ENCODE results near the gene KCTD13. TPM values are rescaled to one million over a fixed set of nuclear protein-coding genes. Genes with fewer than 3 reads are reported as not detected.

KCTD13 gene
- total and polyA plus RNA-seq, 2 of the 8 experiments (the other 6 are each of a cell fraction or from before 2014, with no cell fraction given): 9.2 to 10.8 TPM

GRCh38 chr16:29940656-29941055 is 14.6 kb upstream of the KCTD13 start:
- peaks cover 0 to 3% (median 0%) of the 10 kb centered on the region in 4 experiments; a peak in 1 of 7 replicates for H3K27me3 ChIP-seq (replicated peaks in 1 of 4; ENCODE audit: control insufficient read depth in 3 of 4, extremely low read depth in 1 of 4, insufficient read depth in 3 of 4, low read length in 3 of 4)
- H3K36me3 ChIP-seq (ENCODE audit: control insufficient read depth in 2 of 4, insufficient read depth in 4 of 4, low read length in 3 of 4): no peaks in the 10 kb centered on the region
- no peak overlapping the region for H2AK5ac ChIP-seq (ENCODE audit: low read depth, low read length)
- no peak overlapping the region for H3K23ac ChIP-seq (ENCODE audit: insufficient read length)
- DNase-seq (ENCODE audit: low read depth in 1 of 2, low spot score in 2 of 2) (no peak), FAIRE-seq (no peak)
- no peak overlapping the region for H3K4me3 ChIP-seq (ENCODE audit: extremely low read depth in 1 of 4, insufficient read depth in 2 of 4, low read depth in 3 of 4, low read length in 4 of 4)
- no peak overlapping the region for H3K9ac ChIP-seq (replicated peaks in 1 of 4; ENCODE audit: extremely low read depth in 1 of 4, low read depth in 3 of 4, low read length in 3 of 4)
- no peaks in the 10 kb centered on the region for H3K79me2 ChIP-seq (ENCODE audit: control insufficient read depth in 1 of 2, insufficient read depth in 2 of 2, low read length in 2 of 2)
- H3K18ac ChIP-seq (ENCODE audit: extremely low read depth, low read length): no peak overlapping the region
- H3K23me2 ChIP-seq (ENCODE audit: low read depth, low read length): no peaks in the 10 kb centered on the region
- CTCF ChIA-PET (ENCODE audit: partially characterized antibody): interaction anchor here (0.9 to 2.8 kb wide), 4 partner anchors 11 to 63 kb away, joined by 3 to 16 read pairs (median 4); partner anchors contain the start of gene KCTD13
- H3K4me1 ChIP-seq (replicated peaks in 1 of 4; ENCODE audit: control insufficient read depth in 3 of 4, insufficient read depth in 4 of 4, low read length in 3 of 4): no peaks in the 10 kb centered on the region; a peak in 1 of 7 replicates
- no peak overlapping the region for H2BK120ac ChIP-seq (replicated peaks; ENCODE audit: low read depth, low read length)
- H4K8ac ChIP-seq (ENCODE audit: extremely low read depth, insufficient read depth, low read length): no peak overlapping the region
- no peaks in the 10 kb centered on the region for H3K79me1 ChIP-seq (ENCODE audit: low read depth, low read length)
- H4K20me1 ChIP-seq (replicated peaks in 1 of 2; ENCODE audit: control insufficient read depth in 1 of 2, insufficient read depth in 2 of 2, low read length in 2 of 2): no peaks in the 10 kb centered on the region
- no peak overlapping the region for H3K4ac ChIP-seq (replicated peaks; ENCODE audit: insufficient read length, low read depth, low read length)
- H4K5ac ChIP-seq (ENCODE audit: insufficient read length, low read depth, low read length): no peak overlapping the region
- no peak overlapping the region for H3K4me2 ChIP-seq (ENCODE audit: insufficient read depth in 1 of 2, low read depth in 2 of 2, low read length in 2 of 2)
- no peak overlapping the region for H3K56ac ChIP-seq (replicated peaks; ENCODE audit: insufficient read length, low read depth, low read length)
- H2BK12ac ChIP-seq (ENCODE audit: low read depth, low read length): no peak overlapping the region
- no peak overlapping the region for H3K14ac ChIP-seq (ENCODE audit: insufficient read length)
- no peak overlapping the region for H2AFZ ChIP-seq (ENCODE audit: low read length)
- 100% methylated on average over 4 of the region's 4 CpGs; no CpG with 5 or more reads in 1 of the 2 experiments for WGBS, 2 experiments (ENCODE audit: extremely low coverage in 1 of 2, insufficient coverage in 1 of 2, insufficient read length in 1 of 2, insufficient replicate concordance in 2 of 2, low coverage in 1 of 2, low lambda C conversion rate in 2 of 2, missing lambda C conversion rate in 1 of 2)
- H2BK20ac ChIP-seq (ENCODE audit: low read length): no peak overlapping the region
- H2BK15ac ChIP-seq (ENCODE audit: low read length): no peak overlapping the region
- no peak overlapping the region for H2BK5ac ChIP-seq (ENCODE audit: low read depth, low read length)
- POLR2A ChIA-PET (ENCODE audit: partially characterized antibody): interaction anchor here (0.5 to 1.0 kb wide), 2 partner anchors 13 to 14 kb away, joined by 3 to 4 read pairs; no protein-coding TSS in a partner anchor
- H3K27ac ChIP-seq (ENCODE audit: low read depth, low read length): no peak overlapping the region
- H4K91ac ChIP-seq (replicated peaks; ENCODE audit: insufficient read length, low read length): no peak overlapping the region
- H3K9me3 ChIP-seq (ENCODE audit: insufficient read depth in 2 of 2, low read depth in 1 of 2, low read length in 1 of 2): no peaks in the 10 kb centered on the region
- TF ChIP-seq ZNF274 (IDR thresholded peaks at IDR 0.05; ENCODE audit: borderline replicate concordance, extremely low read depth, low read length) (no peak), TCF12 (IDR thresholded peaks at IDR 0.05; ENCODE audit: low read depth, low read length) (no peak), NANOG (IDR thresholded peaks at IDR 0.05; ENCODE audit: insufficient read depth, low read depth, low read length, poor library complexity, severe bottlenecking) (no peak), NRF1 (IDR thresholded peaks at IDR 0.05; ENCODE audit: low read depth, low read length) (no peak), RXRA (IDR thresholded peaks at IDR 0.05; ENCODE audit: insufficient read depth, low read depth, low read length) (no peak), CBX8 (IDR thresholded peaks at IDR 0.05; ENCODE audit: borderline replicate concordance, low read depth, low read length) (no peak), SIRT6 (IDR thresholded peaks at IDR 0.05; ENCODE audit: low read length) (no peak), FOSL1 (IDR thresholded peaks at IDR 0.05; ENCODE audit: insufficient read depth, low read depth, low read length) (no peak), TBP (IDR thresholded peaks at IDR 0.05; ENCODE audit: low read depth, low read length) (no peak), BCL11A (IDR thresholded peaks at IDR 0.05; ENCODE audit: low read depth in 2 of 2, low read length in 2 of 2) (no peak), CBX5 (IDR thresholded peaks at IDR 0.05; ENCODE audit: low read depth, low read length) (no peak), SIN3A (conservative IDR thresholded peaks at IDR 0.05 in 1 of 2, IDR thresholded peaks at IDR 0.05 in 1 of 2; ENCODE audit: low read depth in 1 of 2, low read length in 2 of 2) (no peak), RNF2 (IDR thresholded peaks at IDR 0.05; ENCODE audit: borderline replicate concordance, low read depth, low read length, missing control alignments, poor library complexity, severe bottlenecking) (no peak), YY1 (IDR thresholded peaks at IDR 0.05; ENCODE audit: low read depth, low read length) (no peak)

Data from H1 (cell line).